Measurements from ENCODE around the gene DBF4.

DNA sequence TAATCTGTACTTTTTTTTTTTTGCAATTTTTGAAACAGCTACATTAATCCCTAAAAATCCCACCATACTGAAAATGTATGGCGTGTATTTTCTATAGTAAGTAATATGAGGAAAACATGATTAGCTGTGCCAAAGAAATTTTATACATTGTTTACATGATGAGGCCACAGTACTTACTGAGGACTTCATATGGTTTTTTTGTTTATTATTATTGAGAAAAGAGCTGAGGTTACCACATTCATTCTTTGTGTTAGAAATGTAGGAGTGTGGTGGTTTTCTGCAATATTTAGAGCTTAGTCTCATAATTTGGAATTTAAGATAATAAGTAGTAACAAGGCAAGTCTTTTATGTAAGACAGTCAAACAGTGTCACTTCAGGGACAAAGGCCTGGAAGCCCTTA is 45.2 kb upstream of the DBF4 start:
- TF ChIP-seq CTCF (IDR thresholded peaks at IDR 0.05) = no peak
- no peak for TF ChIP-seq EZH2 (IDR thresholded peaks at IDR 0.05)
- no peak for TF ChIP-seq EZH2phosphoT487 (IDR thresholded peaks at IDR 0.05)

All from neural progenitor cell (in vitro differentiated cells).